DND-41 (cell line): ENCODE data around the gene B3GLCT.
"Not testable (repeated sequence)": the region's sequence is repeated elsewhere in the genome, so short reads cannot be mapped to it uniquely, and the experiment has no call there.

Experiments
- ATAC-seq: fragments of 200-7000 bp; cut with Tn5 transposase; 3 replicates; pipeline ENCODE4 v1.9.1; 2021; ENCODE audit warnings: low read depth; ENCODE audit not compliant: insufficient read depth
- DNase-seq: peaks from one replicate; pipeline ENCODE4 v3.0.0-alpha.2; 2020
- H2AFZ ChIP-seq: 2 replicates; pipeline ENCODE4 v1.6.0; 2012; ENCODE audit warnings: low read depth, low read length
- H3K27ac ChIP-seq: 2 replicates; pipeline ENCODE4 v1.5.1; 2012; ENCODE audit warnings: low read length, inconsistent platforms
- H3K27me3 ChIP-seq: fragments of 200-600 bp; sonication (generic); 2 replicates; pipeline ENCODE4 v1.6.0; 2012; ENCODE audit warnings: low read length, mild to moderate bottlenecking, inconsistent platforms; ENCODE audit not compliant: insufficient read depth, poor library complexity
- H3K36me3 ChIP-seq: 2 replicates; pipeline ENCODE4 v1.5.1; 2012; ENCODE audit warnings: low read length, inconsistent platforms; ENCODE audit not compliant: insufficient read depth
- H3K4me1 ChIP-seq: 2 replicates; pipeline ENCODE4 v1.5.1; 2012; ENCODE audit warnings: mild to moderate bottlenecking, low read length; ENCODE audit not compliant: insufficient read depth
- H3K4me2 ChIP-seq: 2 replicates; pipeline ENCODE4 v1.6.0; 2012; ENCODE audit warnings: mild to moderate bottlenecking, moderate library complexity, low read length, inconsistent platforms; ENCODE audit not compliant: insufficient read depth
- H3K4me3 ChIP-seq, 2 experiments: fragments of 200-600 bp in 1 of 2; shearing (Covaris generic) in 1 of 2; 2 replicates each; pipeline ENCODE4 v1.5.1; 2012 to 2016; ENCODE audit warnings: inconsistent platforms in 2 of 2, low read length in 2 of 2, mild to moderate bottlenecking in 2 of 2, low read depth in 1 of 2, moderate library complexity in 1 of 2
- H3K79me2 ChIP-seq: 2 replicates; pipeline ENCODE4 v1.6.0; 2012; ENCODE audit warnings: low read length, inconsistent platforms; ENCODE audit not compliant: insufficient read depth
- H3K9ac ChIP-seq: 2 replicates; pipeline ENCODE4 v1.6.0; 2012; ENCODE audit warnings: low read depth, mild to moderate bottlenecking, inconsistent platforms, low read length, moderate library complexity
- H3K9me3 ChIP-seq: 2 replicates; pipeline ENCODE4 v1.5.1; 2012; ENCODE audit warnings: low read length, moderate library complexity, mild to moderate bottlenecking, inconsistent platforms; ENCODE audit not compliant: insufficient read depth, severe bottlenecking
- H4K20me1 ChIP-seq: 2 replicates; pipeline ENCODE4 v1.6.0; 2012; ENCODE audit warnings: low read length; ENCODE audit not compliant: insufficient read depth
- EZH2 ChIP-seq: IDR thresholded peaks from 3 replicates; pipeline ENCODE4 v1.6.1; 2012; ENCODE audit warnings: borderline replicate concordance, low read depth, mild to moderate bottlenecking, moderate library complexity, low read length, inconsistent platforms; ENCODE audit not compliant: severe bottlenecking
- TF ChIP-seq, protein P1 (sequence below): IDR thresholded peaks from 2 replicates; pipeline ENCODE4 v1.5.1; 2012; ENCODE audit warnings: borderline replicate concordance, low read length, moderate library complexity, mild to moderate bottlenecking; ENCODE audit not compliant: poor library complexity, severe bottlenecking; ENCODE audit errors: extremely low read depth

The B3GLCT gene

DNA sequence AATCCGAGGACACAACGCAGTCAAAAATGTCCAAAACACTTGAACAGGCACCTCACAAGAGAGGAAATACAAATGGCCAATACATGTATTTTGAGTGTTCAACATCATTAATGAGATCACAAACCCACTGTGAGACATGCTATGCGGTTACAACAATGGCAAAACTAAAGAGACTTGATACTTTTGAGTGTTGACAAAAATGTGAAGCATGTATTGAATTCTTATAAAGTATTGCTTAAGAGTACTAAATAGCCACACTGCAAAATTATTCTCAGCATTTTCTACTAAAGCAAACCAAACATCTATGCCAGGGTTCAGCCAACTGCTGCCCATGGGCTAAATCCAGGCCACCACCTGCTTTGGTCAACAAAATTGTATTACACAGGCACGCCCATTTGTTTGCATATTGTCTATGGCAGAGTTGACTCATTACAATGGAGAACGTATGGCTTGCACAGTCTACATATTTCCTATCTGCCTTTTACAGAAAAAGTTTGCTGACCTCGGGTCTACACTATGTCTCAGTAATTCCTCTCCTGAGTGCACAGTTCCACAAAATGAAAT is 135.3 kb downstream of the B3GLCT start:
- no peak overlapping the region for H3K27ac ChIP-seq
- H3K4me1 ChIP-seq, result no peaks in the 10 kb centered on the region
- DNase-seq (no peak), ATAC-seq (no peak)
- H3K4me2 ChIP-seq, result no peak overlapping the region
- H2AFZ ChIP-seq, result no peak overlapping the region
- no peaks in the 10 kb centered on the region for H3K9me3 ChIP-seq
- no peaks in the 10 kb centered on the region for H4K20me1 ChIP-seq
- H3K79me2 ChIP-seq, result no peaks in the 10 kb centered on the region
- no peak overlapping the region for H3K4me3 ChIP-seq
- H3K27me3 ChIP-seq, result no peaks in the 10 kb centered on the region
- H3K9ac ChIP-seq, result no peak overlapping the region
- H3K36me3 ChIP-seq, result peaks cover 4% of the 10 kb centered on the region; the same call in 1 of the 2 replicates
- TF ChIP-seq EZH2, result no peak

DNA sequence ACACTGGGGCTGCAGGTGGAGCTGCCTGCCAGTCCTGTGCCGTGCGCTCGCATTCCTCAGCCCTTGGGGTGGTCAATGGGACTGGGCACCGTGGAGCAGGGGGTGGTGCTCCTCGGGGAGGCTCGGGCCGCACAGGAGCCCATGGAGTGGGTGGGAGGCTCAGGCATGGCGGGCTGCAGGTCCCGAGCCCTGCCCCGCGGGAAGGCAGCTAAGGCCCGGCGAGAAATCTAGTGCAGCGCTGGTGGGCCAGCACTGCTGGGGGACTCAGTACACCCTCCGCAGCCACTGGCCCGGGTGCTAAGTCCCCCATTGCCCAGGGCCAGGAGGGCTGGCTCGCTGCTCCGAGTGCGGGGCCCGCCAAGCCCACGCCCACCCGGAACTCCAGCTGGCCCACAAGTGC is 139.8 kb downstream of the B3GLCT start:
- H4K20me1 ChIP-seq, H3K4me3 ChIP-seq, H3K9ac ChIP-seq, H3K4me1 ChIP-seq, DNase-seq, H3K27ac ChIP-seq, H3K27me3 ChIP-seq, H3K79me2 ChIP-seq, H2AFZ ChIP-seq, H3K4me2 ChIP-seq, ATAC-seq, H3K9me3 ChIP-seq, H3K36me3 ChIP-seq: not testable (repeated sequence)

DNA sequence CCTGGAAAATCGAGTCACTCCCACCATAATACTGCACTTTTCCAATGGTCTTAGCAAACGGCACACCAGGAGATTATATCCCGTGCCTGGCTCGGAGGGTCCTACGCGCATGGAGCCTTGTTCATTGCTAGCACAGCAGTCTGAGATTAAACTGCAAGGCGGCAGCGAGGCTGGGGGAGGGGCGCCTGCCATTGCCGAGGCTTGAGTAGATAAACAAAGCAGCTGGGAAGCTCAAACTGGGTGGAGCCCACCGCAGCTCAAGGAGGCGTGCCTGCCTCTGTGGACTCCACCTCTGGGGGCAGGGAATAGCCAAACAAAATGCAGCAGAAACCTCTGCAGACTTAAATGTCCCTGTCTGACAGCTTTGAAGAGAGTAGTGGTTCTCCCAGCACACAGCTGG is 141.1 kb downstream of the B3GLCT start:
- not testable (repeated sequence) for H3K9me3 ChIP-seq, DNase-seq, H3K4me2 ChIP-seq, H3K36me3 ChIP-seq, H3K4me3 ChIP-seq, H2AFZ ChIP-seq, H3K9ac ChIP-seq, H4K20me1 ChIP-seq, ATAC-seq, H3K27me3 ChIP-seq, H3K79me2 ChIP-seq, H3K4me1 ChIP-seq, H3K27ac ChIP-seq

DNA sequence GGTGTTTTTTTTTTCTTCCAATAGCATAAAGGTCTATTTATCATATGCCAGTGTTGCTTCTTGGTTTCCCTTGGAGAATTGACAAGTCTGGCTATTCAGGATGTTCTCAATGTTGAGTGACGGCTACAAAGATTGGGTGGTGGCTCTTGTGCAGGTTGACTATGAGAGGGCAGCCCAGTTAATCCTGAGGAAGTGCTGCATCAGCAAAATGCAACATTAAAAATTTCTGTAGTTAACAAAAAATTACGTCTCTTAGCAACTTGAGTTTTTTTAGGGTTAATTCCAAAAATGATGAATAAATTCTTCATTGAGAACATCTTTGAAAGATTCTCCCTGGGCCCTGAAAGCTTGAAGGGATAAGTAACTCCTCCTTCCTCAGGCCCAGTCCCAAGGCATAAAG is 147.1 kb downstream of the B3GLCT start:
- Histone ChIP-seq H3K4me3 (no peak overlapping the region), H3K27ac (no peak overlapping the region), H3K9me3 (no peaks in the 10 kb centered on the region), H3K79me2 (no peaks in the 10 kb centered on the region), H3K27me3 (no peaks in the 10 kb centered on the region), H2AFZ (no peak overlapping the region), H3K9ac (no peak overlapping the region), H3K4me1 (no peaks in the 10 kb centered on the region), H3K4me2 (no peak overlapping the region), H3K36me3 (no peaks in the 10 kb centered on the region), H4K20me1 (no peaks in the 10 kb centered on the region)
- DNase-seq, result no peak
- TF ChIP-seq, protein P1, sequence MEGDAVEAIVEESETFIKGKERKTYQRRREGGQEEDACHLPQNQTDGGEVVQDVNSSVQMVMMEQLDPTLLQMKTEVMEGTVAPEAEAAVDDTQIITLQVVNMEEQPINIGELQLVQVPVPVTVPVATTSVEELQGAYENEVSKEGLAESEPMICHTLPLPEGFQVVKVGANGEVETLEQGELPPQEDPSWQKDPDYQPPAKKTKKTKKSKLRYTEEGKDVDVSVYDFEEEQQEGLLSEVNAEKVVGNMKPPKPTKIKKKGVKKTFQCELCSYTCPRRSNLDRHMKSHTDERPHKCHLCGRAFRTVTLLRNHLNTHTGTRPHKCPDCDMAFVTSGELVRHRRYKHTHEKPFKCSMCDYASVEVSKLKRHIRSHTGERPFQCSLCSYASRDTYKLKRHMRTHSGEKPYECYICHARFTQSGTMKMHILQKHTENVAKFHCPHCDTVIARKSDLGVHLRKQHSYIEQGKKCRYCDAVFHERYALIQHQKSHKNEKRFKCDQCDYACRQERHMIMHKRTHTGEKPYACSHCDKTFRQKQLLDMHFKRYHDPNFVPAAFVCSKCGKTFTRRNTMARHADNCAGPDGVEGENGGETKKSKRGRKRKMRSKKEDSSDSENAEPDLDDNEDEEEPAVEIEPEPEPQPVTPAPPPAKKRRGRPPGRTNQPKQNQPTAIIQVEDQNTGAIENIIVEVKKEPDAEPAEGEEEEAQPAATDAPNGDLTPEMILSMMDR, result no peak
- TF ChIP-seq EZH2, result no peak
- ATAC-seq, result no peak

DNA sequence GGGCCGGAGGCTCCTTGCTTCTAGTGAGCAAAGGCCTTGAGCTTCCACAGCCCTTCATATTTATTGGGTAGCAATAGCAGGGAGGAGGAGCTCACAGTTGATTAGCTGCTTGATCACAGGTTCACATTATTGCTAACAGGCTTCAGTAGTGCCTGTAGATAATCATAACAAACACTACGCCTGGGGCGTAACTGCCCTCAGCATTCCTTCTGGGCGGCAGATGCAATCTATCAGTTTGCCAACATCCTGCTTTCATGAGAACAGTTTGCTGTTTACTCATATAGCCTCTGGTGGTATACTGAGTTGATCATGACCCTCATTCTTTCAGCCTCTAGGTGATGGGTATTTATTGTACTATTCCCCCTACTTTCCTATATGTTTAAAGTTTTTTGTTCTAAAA is 149.4 kb downstream of the B3GLCT start:
- ATAC-seq, result no peak
- Histone ChIP-seq H2AFZ (no peak overlapping the region), H3K79me2 (no peaks in the 10 kb centered on the region), H3K36me3 (no peaks in the 10 kb centered on the region), H3K27ac (no peak overlapping the region), H3K27me3 (no peaks in the 10 kb centered on the region), H3K9ac (no peak overlapping the region), H4K20me1 (no peaks in the 10 kb centered on the region), H3K4me2 (no peak overlapping the region), H3K4me1 (no peaks in the 10 kb centered on the region), H3K9me3 (peaks cover 2% of the 10 kb centered on the region), H3K4me3 (no peak overlapping the region)
- TF ChIP-seq, protein P1, result no peak
- no peak for TF ChIP-seq EZH2
- DNase-seq, result no peak
